Measurements from ENCODE around the gene BCAR1.

- no peak for TF ChIP-seq CTCF (IDR thresholded peaks at IDR 0.05)
- TF ChIP-seq POLR2A (IDR thresholded peaks at IDR 0.05): no peak
These were observed 31.2 kb upstream of the BCAR1 start for GRCh38 chr16:75282466-75283281.
